Stimulated activated CD8-positive, alpha-beta memory T cell treated with anti-CD3 and anti-CD28 coated beads, Interleukin-4, amount 100 ng/mL, for 4 hours (primary cell): ENCODE results near the gene PTPN1.
"Not testable (repeated sequence)": the region's sequence is repeated elsewhere in the genome, so short reads cannot be mapped to it uniquely, and the experiment has no call there.

Experiments used
- DNase-seq, 2 donors: peaks; one replicate each; pipeline ENCODE4 v3.0.0-alpha.2; 2020; ENCODE audit warnings: low read depth in 2 of 2, low spot score in 1 of 2

Gene PTPN1

GRCh38 chr20:50478162-50478990, 31.8 kb upstream of the PTPN1 start:
- DNase-seq, result peak; percentile 35 to 50

GRCh38 chr20:50481741-50482140, 28.4 kb upstream of the PTPN1 start:
- no peak for DNase-seq

- DNase-seq, result no peak
Measured at GRCh38 chr20:50482396-50482981, 27.7 kb upstream of the PTPN1 start.

- no peak for DNase-seq
Measured at GRCh38 chr20:50484271-50484976, 25.8 kb upstream of the PTPN1 start.

DNA sequence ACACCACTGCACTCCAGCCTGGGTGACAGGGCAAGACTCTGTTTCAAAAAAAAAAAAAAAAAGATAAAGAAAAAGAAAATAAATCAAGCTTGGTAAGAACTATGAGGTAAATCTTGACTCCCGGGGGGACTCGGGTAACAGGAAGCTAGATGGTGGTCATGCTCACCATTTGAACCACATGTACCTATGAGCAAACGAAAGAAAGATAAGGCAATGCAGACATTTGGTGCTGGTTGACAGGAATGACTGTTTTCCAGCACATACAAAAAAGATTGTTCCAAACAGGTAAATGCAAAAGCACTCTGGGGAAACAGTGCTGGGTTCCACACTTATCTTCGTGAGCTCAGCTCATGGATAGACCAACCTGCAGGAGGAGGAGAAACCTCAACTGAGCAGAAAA, 22.8 kb upstream of the PTPN1 start:
- no peak for DNase-seq

- no peak for DNase-seq
Measured at GRCh38 chr20:50488236-50488806, 21.9 kb upstream of the PTPN1 start.

DNA sequence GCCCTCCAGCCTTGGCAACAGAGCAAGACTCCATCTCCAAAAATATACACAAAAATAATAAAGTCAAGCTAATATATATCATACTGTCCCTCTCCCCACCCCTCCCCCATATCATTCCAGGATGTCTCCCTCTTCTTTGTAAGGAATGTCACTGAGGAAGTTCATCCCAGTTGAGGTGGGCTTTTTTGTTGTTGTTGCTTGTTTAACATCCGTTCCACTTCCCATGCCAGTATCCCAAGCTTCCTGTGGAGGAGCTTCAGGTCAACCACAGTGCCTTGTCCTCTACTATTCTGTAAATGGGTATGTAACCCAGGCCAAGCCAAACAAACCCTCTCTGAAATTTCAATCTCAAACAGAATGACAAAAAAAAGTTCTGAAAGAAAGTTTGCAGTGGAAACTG, 19.0 kb upstream of the PTPN1 start:
- no peak for DNase-seq

DNA sequence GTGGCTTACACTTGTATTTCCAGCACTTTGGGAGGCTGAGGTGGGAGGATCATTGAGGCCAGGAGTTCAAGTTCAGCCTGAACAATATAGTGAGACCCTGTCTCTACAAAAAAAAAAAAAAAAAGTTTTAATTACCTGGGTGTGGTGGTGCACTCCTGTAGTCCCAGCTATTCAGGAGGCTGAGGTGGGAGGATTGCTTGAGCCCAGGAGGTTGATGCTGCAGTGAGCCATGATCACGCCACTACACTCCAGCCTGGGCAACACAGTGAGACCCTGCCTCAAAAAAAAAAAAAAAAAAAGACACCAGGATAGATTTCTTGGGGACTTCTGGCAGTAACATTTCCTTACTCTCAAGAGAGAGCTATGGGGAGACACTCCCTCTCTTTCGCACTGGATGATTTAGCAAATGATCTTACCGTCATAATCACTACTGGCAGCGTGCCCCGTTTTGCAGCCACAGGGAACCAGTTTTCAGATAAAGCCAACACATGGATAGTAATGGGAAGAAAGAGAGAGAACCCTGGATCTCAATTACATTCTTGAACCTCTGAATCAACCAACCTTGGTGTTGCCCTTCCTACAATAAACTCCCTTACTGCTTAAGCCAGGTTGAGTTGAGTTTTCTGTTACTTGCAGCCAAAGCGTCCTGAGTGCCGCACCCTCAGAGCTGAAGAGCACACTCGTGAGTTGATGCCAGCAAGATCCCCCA, 18.1 kb upstream of the PTPN1 start:
- DNase-seq, result no peak

DNA sequence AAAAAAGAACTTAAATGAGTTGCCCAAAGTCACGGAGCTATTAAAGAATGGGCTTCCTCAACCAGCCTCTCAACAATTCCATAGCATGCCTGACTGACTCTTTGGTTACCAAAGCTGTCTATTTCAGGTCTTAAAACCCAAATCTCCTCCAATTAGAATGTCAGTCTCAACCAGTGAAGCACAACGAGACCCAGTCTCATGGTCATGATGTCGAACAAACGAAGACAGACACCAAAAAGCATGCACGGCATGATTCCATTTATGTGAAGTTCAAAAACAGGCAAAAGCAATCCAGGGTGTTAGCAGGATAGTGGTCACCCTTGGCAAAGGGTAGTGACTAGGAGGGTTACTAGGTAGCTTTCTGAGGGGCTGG, 16.3 kb upstream of the PTPN1 start:
- DNase-seq, result no peak

DNA sequence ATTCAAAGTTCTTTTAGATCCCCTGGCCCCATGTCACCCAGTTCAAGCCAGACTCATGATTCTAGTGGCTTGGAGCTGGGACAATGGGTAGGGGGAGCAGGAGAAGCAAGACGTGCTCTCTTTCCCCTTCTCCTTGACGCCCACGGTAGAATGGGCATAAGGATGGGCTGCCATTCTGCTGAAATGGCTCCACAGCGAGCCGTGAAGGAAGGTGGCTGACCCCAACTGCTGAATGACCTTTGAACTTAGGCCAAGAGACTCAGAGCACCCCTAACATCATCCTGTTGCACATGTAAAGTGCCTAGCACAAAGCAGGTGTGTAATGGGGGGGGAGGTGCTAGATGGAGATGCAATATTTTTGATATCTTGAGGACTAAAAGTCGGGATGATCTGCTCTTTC, 15.8 kb upstream of the PTPN1 start:
- DNase-seq, result no peak

- no peak for DNase-seq
Measured at GRCh38 chr20:50496773-50497385, 13.3 kb upstream of the PTPN1 start.

DNA sequence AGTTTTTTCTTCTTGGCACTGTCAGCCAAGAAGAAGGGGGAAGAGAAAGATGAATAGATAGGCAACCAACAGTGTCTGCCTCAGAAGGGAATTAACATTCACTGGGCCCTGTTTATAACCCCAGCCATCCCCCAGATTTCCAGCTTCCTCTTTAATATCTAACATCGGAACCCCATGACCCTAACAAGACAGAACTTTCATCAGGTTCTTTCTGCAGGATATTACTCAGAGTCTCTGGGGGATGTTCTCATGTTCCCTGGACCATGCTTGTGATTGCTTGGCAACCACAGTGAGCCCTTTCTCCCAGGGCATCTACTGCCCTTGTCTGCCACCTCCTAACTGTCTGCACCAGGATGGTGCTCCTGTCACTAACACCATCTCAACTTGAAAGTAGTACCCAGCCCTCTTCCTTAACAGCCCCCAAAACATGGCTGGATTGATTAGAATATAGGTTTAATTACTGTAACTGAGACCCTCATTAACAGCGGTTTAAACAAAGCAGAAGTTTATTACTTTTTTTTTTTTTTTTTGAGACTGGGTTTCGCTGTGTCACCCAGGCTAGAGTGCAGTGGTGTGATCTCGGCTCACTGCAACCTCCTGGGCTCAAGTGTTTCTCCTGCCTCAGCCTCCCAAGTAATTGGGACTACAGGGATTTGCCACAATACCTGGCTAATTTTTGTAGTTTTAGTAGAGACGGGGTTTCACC, 12.0 kb upstream of the PTPN1 start:
- no peak for DNase-seq

DNA sequence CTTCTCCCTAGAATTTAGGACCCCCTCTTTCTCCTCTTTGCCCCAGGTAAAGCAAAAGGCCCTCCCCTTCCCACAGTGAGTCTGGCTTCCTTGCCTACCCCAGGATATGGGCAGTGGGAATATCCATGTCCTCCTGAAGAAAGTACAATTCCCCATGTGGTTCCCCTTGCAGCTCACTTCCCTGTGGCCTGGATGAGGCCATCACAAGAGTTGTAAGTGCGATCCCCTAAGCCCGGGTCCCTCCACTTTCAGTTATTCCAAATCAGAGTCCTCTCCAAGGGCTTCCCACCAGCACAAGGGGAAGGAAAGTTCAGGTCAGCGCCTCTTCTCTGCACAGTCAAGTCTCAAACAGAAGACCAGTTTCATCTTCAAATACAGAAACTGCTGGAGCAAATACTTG, 10.2 kb upstream of the PTPN1 start:
- no peak for DNase-seq

GRCh38 chr20:50501972-50502745, 8.0 kb upstream of the PTPN1 start:
- no peak for DNase-seq

- no peak for DNase-seq
Measured at GRCh38 chr20:50504231-50504823, 5.9 kb upstream of the PTPN1 start.

DNA sequence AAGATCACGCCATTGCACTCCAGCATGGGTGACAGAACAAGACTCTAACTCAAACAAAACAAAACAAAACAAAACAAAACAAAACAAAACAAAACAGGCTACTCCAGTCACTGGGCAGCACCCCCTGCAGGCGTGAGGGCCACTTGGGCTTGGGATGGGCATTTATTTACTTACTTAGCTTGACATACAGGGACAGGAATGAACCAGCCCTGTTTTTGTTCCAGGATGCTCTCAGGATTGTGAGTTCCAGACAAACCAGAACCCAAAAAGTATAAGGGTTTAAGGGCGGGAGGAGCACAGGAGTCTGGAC, 4.0 kb upstream of the PTPN1 start:
- DNase-seq, result no peak

DNA sequence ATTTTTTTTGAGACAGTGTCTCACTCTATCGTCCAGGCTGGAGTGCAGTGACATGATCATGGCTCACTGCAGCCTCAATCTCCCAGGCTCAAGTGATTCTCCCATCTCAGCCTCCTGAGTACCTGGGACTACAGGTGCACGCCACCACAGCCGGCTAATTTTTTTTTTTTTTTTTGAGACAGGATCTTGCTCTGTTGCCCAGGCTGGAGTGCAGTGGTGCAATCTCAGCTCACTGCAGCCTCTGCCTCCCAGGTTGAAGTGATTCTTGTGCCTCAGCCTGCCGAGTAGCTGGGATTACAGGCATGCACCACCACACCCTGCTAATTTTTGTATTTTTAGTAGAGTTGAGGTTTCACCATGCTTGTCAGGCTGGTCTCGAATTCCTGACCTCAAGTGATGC, 2.4 kb upstream of the PTPN1 start:
- DNase-seq, result not testable (repeated sequence)

DNA sequence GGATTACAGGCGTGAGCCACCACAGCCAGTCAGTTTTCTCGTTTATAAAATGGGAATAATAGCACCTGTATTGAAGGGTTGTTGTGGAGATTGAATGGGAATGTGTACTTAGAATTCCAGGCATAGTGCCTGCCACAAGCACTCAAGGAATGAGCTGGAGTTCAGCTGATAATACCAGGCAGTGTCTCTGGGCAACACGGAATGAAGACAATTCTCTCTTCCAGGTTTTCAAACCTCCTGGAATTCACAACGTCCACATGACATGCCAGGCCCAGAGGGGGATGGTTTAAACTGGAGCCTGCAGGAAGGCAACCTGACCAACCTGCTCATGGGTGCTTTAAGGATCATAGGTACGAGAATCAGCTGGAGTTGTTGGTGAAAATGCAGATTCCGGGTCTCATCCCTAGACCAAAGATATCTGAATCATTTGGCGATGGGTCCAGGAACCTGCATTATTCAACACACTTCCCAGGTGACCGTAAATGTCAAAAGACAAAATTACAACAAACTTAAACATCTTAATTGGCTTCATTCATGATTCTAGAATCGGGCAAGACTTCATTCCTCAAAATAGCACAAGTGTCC, 1.9 kb upstream of the PTPN1 start:
- no peak for DNase-seq
